Hindlimb muscle (tissue), 1 donor: ENCODE results near the gene PRSS53. TPM values are rescaled to one million over a fixed set of nuclear protein-coding genes. Genes with fewer than 3 reads are reported as not detected.

Source experiments
- DNase-seq: peaks from one replicate; pipeline ENCODE4 v3.0.0-alpha.2; 2013
- polyA plus RNA-seq: library from polyadenylated mRNA; unstranded; fragments of 120-200 nt; gene quantifications from one replicate; pipeline ENCODE4 v1.2.1, GENCODE V29; 2013; ENCODE audit not compliant: insufficient read length

The PRSS53 gene
- polyA plus RNA-seq, 1 donor, result 5.8 TPM

- no peak for DNase-seq
Measured at GRCh38 chr16:31093132-31093703, 4.5 kb upstream of the PRSS53 start.

DNA sequence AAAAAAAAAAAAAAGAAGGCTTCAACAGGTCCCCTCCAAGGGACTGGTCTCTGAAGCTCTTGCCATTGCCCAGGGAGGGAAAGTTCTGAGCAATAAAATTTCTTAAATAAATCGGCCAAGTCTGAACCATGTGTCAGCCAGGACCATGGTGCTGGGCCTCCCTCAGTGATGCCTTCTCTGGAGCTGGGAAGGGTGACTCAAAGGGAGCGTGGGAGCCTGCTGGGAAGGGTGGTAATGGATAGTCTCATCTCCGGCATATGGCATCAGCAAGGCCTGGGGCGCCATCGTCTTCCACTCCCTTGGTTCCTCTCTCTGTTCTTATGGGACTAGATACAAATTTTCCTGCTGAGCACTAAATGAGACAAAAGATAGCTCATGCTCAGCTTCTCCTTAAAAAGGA is 3.6 kb upstream of the PRSS53 start:
- no peak for DNase-seq

DNA sequence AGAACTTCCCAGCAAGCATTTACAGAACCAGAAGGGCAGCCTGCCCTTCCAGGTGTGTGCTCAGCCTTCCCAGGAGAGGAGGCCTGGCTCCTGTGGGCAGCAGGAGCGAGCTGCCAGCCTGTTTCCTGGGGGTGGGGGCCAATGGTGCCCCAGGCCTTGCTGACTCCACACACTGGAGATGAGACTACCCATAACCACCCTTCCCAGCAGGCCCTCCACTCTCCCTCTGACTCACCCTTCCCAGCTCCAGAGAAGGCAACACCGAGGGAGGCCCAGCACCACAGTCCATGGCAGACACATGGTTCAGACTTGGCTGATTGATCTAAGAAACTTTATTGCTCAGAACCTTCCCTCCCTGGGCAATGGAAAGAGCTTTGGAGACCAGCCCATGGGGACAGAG is 1.8 kb upstream of the PRSS53 start:
- DNase-seq, result no peak

- no peak for DNase-seq
Measured at GRCh38 chr16:31089199-31089598, 456 bp upstream of the PRSS53 start.

DNA sequence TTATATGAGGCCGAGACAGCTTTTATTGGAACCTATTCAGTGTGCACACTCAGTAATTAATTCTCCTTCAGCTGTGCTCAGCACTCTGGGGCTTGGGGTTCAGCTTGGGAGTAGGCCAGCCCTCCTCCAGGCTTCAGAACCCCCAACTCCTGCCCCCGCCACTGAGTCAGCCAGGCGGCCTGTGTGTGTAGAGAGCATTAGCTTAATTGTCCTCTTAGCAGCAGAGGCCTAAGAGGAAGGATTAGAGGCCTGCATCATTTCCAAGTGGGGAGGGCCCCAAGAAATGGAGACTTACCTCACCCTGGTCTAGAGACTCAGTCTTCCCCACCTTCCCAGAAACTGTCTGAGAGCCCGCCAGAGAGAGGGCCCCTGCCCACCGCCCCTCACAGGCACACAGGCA is 772 bp downstream of the PRSS53 start:
- no peak for DNase-seq

DNA sequence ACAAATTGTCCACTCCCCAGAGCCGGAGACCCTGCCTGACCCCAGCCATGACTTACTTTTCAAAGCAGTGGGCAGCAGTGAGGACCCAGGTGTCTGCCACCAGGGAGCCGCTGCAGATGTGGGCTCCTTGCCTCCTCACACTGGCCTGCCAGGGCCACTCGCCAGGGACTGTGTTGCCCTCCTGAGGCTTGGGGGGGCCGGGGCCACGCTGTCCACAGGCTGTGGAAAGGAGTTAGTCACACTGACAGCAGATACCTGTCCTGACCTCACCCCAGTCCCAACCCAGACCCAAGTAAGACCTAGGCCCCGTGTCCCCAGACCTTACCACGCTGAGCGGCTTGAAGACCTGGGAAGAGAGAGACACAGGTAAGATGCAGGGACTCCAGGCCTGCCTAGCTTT is 1.3 kb downstream of the PRSS53 start:
- no peak for DNase-seq

DNA sequence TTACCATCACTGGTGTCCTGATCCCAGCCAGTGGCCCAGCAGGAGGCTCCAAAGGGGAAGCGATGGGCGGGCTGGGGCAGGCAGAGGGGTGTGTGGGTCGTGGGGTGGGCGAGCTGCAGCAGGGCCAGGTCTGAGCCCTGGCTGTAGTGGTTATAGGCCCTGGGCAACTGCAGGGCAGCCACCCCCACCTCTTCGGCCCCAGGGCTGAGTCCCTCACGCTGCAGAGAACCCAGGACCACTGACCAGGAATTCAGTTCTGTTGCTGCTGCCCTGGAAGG is 2.2 kb downstream of the PRSS53 start:
- DNase-seq, result no peak

- no peak for DNase-seq
Measured at GRCh38 chr16:31085873-31086628, 2.7 kb downstream of the PRSS53 start.

- DNase-seq, result no peak
Measured at GRCh38 chr16:31085411-31085810, 3.3 kb downstream of the PRSS53 start.

- DNase-seq, result no peak
Measured at GRCh38 chr16:31084584-31085302, 4.0 kb downstream of the PRSS53 start.

- DNase-seq, result no peak
Measured at GRCh38 chr16:31083981-31084380, 4.8 kb downstream of the PRSS53 start.

DNA sequence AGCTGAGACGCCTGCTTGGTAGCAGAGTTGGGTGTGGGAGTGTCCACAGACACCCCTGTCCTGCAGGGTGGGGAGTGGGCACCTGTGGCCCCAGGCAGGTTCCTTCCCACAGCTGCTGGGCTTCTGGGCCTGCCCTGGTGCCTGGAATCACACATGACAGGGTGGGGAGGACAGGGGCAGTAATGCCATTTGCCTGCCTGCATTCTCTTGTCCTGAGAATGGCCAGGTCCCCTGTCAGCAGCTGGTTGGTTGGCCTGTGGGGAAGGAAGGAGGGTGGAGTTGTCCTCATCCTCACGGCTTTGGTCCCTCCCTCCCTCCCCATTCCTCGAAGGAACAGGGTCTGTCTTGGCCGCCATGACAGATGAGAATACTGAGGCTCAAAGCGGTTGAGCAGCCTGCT is 5.2 kb downstream of the PRSS53 start:
- DNase-seq, result no peak

- DNase-seq, result no peak
Measured at GRCh38 chr16:31083081-31083480, 5.7 kb downstream of the PRSS53 start.

- DNase-seq, result no peak
Measured at GRCh38 chr16:31082368-31083045, 6.2 kb downstream of the PRSS53 start.

- no peak for DNase-seq
Measured at GRCh38 chr16:31081428-31082351, 7.1 kb downstream of the PRSS53 start.

GRCh38 chr16:31080756-31081419 is 7.9 kb downstream of the PRSS53 start:
- DNase-seq, result no peak

GRCh38 chr16:31080035-31080629 is 8.6 kb downstream of the PRSS53 start:
- no peak for DNase-seq

GRCh38 chr16:31079342-31079944 is 9.3 kb downstream of the PRSS53 start:
- DNase-seq, result no peak

DNA sequence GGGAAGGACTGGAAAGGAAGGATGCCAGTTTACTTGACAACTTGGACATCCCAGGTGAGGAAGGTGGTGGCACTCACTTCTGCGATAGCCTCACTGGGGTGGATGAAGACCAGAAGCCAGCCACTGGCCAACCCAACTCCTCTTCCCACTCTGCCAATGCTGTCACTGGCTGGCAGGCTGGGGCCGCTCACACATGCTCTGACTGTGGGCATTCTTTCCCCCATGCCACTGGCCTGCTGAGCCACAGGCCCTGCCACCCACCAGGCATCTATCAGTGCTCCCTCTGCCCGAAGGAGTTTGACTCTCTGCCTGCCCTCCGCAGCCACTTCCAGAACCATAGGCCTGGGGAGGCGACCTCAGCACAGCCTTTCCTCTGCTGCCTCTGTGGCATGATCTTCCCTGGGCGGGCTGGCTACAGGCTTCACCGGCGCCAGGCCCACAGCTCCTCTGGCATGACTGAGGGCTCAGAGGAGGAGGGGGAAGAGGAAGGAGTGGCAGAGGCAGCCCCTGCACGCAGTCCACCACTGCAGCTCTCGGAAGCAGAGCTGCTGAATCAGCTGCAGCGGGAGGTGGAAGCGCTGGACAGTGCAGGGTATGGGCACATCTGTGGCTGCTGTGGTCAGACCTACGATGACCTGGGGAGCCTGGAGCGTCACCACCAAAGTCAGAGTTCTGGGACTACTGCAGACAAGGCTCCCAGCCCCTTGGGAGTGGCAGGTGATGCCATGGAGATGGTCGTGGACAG is 10.0 kb downstream of the PRSS53 start:
- DNase-seq, result no peak
